MM.1S (cell line): Measurements from ENCODE around the gene CACNG7.

Source experiments
- EZH2 ChIP-seq: fragments of 300-600 bp; sonication (generic); optimal IDR thresholded peaks from 2 replicates; pipeline ENCODE3; 2017; ENCODE audit warnings: low read depth, mild to moderate bottlenecking, antibody characterized with exemption, low read length, mixed read lengths
- EZH2phosphoT487 ChIP-seq: fragments of 300-600 bp; sonication (generic); IDR thresholded peaks from 2 replicates; pipeline ENCODE4 v1.6.1; 2018; ENCODE audit warnings: antibody characterized with exemption, low read length
- TF ChIP-seq, protein P1 (sequence below): fragments of 300-600 bp; sonication (generic); IDR thresholded peaks from 2 replicates; pipeline ENCODE4 v1.5.1; 2016; ENCODE audit warnings: antibody characterized with exemption, low read length, mixed read lengths

DNA sequence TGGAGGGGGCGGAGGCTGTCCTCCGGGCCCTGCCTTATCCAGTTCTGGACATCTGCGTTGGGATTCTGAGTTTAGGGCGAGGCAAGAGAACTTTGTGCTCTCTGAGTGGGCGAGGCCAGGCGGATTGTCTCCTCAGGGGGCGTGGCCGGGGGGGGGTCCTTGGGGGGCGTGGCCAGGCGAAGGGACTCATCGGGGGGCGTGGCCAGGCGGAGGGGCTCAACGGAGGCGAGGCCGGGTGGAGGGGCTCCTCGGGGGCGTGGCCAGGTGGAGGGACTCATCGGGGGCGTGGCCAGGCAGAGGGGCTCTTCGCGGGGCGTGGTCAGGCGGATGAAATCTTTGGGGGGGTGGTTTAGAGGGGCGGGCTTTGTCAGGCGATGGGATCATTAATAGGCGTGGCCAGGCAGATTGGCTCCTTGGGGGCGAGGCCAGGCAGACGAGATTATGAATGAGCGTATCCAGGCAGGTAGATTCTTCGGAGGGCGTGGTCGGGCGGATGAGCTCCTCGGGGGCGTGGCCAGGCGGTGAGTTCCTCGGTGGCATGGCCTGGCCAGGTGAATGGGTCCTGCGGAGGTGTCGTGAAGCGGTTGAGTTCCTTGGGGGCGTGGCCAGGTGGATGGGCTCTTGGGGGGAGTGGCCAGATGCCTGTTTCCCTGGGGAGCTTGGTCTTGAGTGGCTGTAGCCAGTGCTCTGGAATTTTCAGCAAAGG lies 10.3 kb upstream of the CACNG7 start:
- TF ChIP-seq, protein P1, sequence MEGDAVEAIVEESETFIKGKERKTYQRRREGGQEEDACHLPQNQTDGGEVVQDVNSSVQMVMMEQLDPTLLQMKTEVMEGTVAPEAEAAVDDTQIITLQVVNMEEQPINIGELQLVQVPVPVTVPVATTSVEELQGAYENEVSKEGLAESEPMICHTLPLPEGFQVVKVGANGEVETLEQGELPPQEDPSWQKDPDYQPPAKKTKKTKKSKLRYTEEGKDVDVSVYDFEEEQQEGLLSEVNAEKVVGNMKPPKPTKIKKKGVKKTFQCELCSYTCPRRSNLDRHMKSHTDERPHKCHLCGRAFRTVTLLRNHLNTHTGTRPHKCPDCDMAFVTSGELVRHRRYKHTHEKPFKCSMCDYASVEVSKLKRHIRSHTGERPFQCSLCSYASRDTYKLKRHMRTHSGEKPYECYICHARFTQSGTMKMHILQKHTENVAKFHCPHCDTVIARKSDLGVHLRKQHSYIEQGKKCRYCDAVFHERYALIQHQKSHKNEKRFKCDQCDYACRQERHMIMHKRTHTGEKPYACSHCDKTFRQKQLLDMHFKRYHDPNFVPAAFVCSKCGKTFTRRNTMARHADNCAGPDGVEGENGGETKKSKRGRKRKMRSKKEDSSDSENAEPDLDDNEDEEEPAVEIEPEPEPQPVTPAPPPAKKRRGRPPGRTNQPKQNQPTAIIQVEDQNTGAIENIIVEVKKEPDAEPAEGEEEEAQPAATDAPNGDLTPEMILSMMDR, result no peak
- TF ChIP-seq EZH2 (no peak), EZH2phosphoT487 (no peak)
